GM12872 (cell line): ENCODE measurements around the gene NHEJ1.

Source experiments
- CTCF ChIP-seq: IDR thresholded peaks from 3 replicates; pipeline ENCODE4 v1.5.1; 2011; ENCODE audit warnings: low read depth, mild to moderate bottlenecking, low read length, moderate library complexity; ENCODE audit not compliant: insufficient read depth

NHEJ1 gene

GRCh38 chr2:219160186-219161017, at the start of gene NHEJ1:
Gene NHEJ1 (minus strand): TSS chr2:219160815. CDS start chr2:219158362, 2,453 bp downstream.
- TF ChIP-seq CTCF: peak; percentile 98

- no peak for TF ChIP-seq CTCF
These were observed 48.9 kb upstream of the NHEJ1 start for GRCh38 chr2:219209236-219210195.

- no peak for TF ChIP-seq CTCF
These were observed 47.5 kb upstream of the NHEJ1 start for GRCh38 chr2:219207884-219208740.

- TF ChIP-seq CTCF: no peak
These were observed 46.7 kb upstream of the NHEJ1 start for GRCh38 chr2:219207134-219207883.

GRCh38 chr2:219206328-219207133, 45.9 kb upstream of the NHEJ1 start, which contains the start of gene ZFAND2B:
Gene ZFAND2B (plus strand): TSS chr2:219206782. CDS start chr2:219206988, 206 bp downstream.
- TF ChIP-seq CTCF: no peak

- TF ChIP-seq CTCF: no peak
These were observed 45.3 kb upstream of the NHEJ1 start for GRCh38 chr2:219205981-219206327.
